Endodermal cell (in vitro differentiated cells): ENCODE measurements around the gene ACOD1. TPM values are rescaled to one million over a fixed set of nuclear protein-coding genes. Genes with fewer than 3 reads are reported as not detected.

Experiments used
- DNase-seq: peaks from one replicate; pipeline ENCODE4 v3.0.0-alpha.2; 2017
- H3K27ac ChIP-seq: 2 replicates; pipeline ENCODE4 v1.5.1; 2013; ENCODE audit warnings: mild to moderate bottlenecking, low read depth, low read length, moderate library complexity
- H3K27me3 ChIP-seq: 2 replicates; pipeline ENCODE4 v1.6.1; 2013; ENCODE audit warnings: mild to moderate bottlenecking, low read length, moderate library complexity; ENCODE audit not compliant: insufficient read depth, control insufficient read depth, poor library complexity, severe bottlenecking
- H3K36me3 ChIP-seq: 2 replicates; pipeline ENCODE4 v1.7.0; 2013; ENCODE audit warnings: mild to moderate bottlenecking, low read length, moderate library complexity; ENCODE audit not compliant: control insufficient read depth, insufficient read depth
- H3K4me1 ChIP-seq: one replicate; pipeline ENCODE4 v1.7.0; 2013; ENCODE audit warnings: low read length; ENCODE audit not compliant: control insufficient read depth, insufficient read depth
- H3K4me3 ChIP-seq: 2 replicates; pipeline ENCODE4 v1.5.1; 2013; ENCODE audit warnings: mild to moderate bottlenecking, low read length, moderate library complexity
- H3K9ac ChIP-seq: 2 replicates; pipeline ENCODE4 v1.6.1; 2013; ENCODE audit warnings: mild to moderate bottlenecking, low read length, moderate library complexity; ENCODE audit not compliant: poor library complexity, severe bottlenecking; ENCODE audit errors: extremely low read depth
- H3K9me3 ChIP-seq: 2 replicates; pipeline ENCODE4 v1.6.1; 2013; ENCODE audit warnings: mild to moderate bottlenecking, low read length, moderate library complexity; ENCODE audit not compliant: control insufficient read depth
- H3K27ac Mint-ChIP-seq: 2 replicates; pipeline ENCODE4 v1.8.0; 2020; ENCODE audit warnings: mixed read lengths
- H3K27me3 Mint-ChIP-seq: 2 replicates; pipeline ENCODE4 v1.8.0; 2021; ENCODE audit warnings: mild to moderate bottlenecking, mixed read lengths; ENCODE audit not compliant: insufficient read depth
- H3K36me3 Mint-ChIP-seq: 2 replicates; pipeline ENCODE4 v1.8.0; 2020; ENCODE audit warnings: low read depth, mixed read lengths
- H3K4me1 Mint-ChIP-seq: 2 replicates; pipeline ENCODE4 v1.8.0; 2020; ENCODE audit warnings: mixed read lengths
- H3K4me3 Mint-ChIP-seq: 2 replicates; pipeline ENCODE4 v1.8.0; 2020; ENCODE audit warnings: mild to moderate bottlenecking, moderate library complexity, mixed read lengths
- H3K9me3 Mint-ChIP-seq: 2 replicates; pipeline ENCODE4 v1.8.0; 2020; ENCODE audit warnings: mild to moderate bottlenecking, mixed read lengths
- CTCF ChIP-seq: fragments of 200-600 bp; sonication (generic); conservative IDR thresholded peaks from 2 replicates; pipeline ENCODE4 v1.5.0; 2021; ENCODE audit warnings: antibody characterized with exemption, mild to moderate bottlenecking
- WGBS, 2 experiments: methylation state at CpG; one replicate each; pipeline versions ENCODE4 v1.1.5 to v1.1.7; 2013; ENCODE audit warnings: missing lambda C conversion rate in 2 of 2, mixed read lengths in 1 of 2; ENCODE audit not compliant: insufficient coverage in 1 of 2, insufficient read length in 1 of 2; 5-methylcytosine and 5-hydroxymethylcytosine counted together
- total RNA-seq, 2 donors: library from RNA; stranded (reverse); fragmentation: NEBNext Ultra II Directional in 1 of 2; extraction: Animal tissue kit (Norgen Biotek cat#: 25700) in 1 of 2; gene quantifications; 2 replicates in 1 of 2; 3 replicates in 1 of 2; pipeline ENCODE4 v1.2.1, GENCODE V29; 2021

ACOD1 gene
- total RNA-seq, 2 donors from 2014 or later = not detected

- Mint-ChIP-seq H3K27ac (no peak overlapping the region), H3K4me3 (no peak overlapping the region), H3K4me1 (no peaks in the 10 kb centered on the region), H3K9me3 (no peaks in the 10 kb centered on the region), H3K27me3 (peaks cover 57% of the 10 kb centered on the region), H3K36me3 (no peaks in the 10 kb centered on the region)
- TF ChIP-seq CTCF = no peak
- H3K9ac ChIP-seq = no peak overlapping the region
- H3K27me3 ChIP-seq = peaks cover 52% of the 10 kb centered on the region
- DNase-seq = no peak
- no peaks in the 10 kb centered on the region for H3K4me1 ChIP-seq
- WGBS, 2 experiments = 90 to 93% methylated on average over 4 to 5 of the region's 5 CpGs
- H3K36me3 ChIP-seq = no peaks in the 10 kb centered on the region
- H3K9me3 ChIP-seq = no peaks in the 10 kb centered on the region
- H3K27ac ChIP-seq = no peak overlapping the region
- no peak overlapping the region for H3K4me3 ChIP-seq
These were observed 35.4 kb downstream of the ACOD1 start for GRCh38 chr13:76983676-76984075.

- DNase-seq = no peak
- Histone ChIP-seq H3K9me3 (no peaks in the 10 kb centered on the region), H3K4me3 (peak overlapping the region; percentile 95), H3K27ac (no peak overlapping the region), H3K36me3 (peaks cover 9% of the 10 kb centered on the region), H3K4me1 (no peaks in the 10 kb centered on the region), H3K9ac (peak overlapping the region; percentile 33), H3K27me3 (peaks cover 11% of the 10 kb centered on the region)
- WGBS, 2 experiments = 51 to 56% methylated on average over 7 to 13 of the region's 15 CpGs
- peaks cover 5% of the 10 kb centered on the region for H3K36me3 Mint-ChIP-seq
- no peak for TF ChIP-seq CTCF
- peaks cover 17% of the 10 kb centered on the region for H3K4me1 Mint-ChIP-seq
- H3K4me3 Mint-ChIP-seq = peak overlapping the region; percentile 87
- peaks cover 12% of the 10 kb centered on the region for H3K27me3 Mint-ChIP-seq
- peak overlapping the region; percentile 79 for H3K27ac Mint-ChIP-seq
- no peaks in the 10 kb centered on the region for H3K9me3 Mint-ChIP-seq
These were observed 43.1 kb downstream of the ACOD1 start for GRCh38 chr13:76991432-76991795.

GRCh38 chr13:76991796-76992547 is 43.7 kb downstream of the ACOD1 start, which contains the start of gene CLN5:
Gene CLN5, plus strand, starts transcription at chr13:76992081. Its CDS starts 18 bp downstream, at chr13:76992099.
- peaks cover 9% of the 10 kb centered on the region for H3K27me3 Mint-ChIP-seq
- no peaks in the 10 kb centered on the region for H3K9me3 Mint-ChIP-seq
- H3K4me3 ChIP-seq = peak within 1 kb of the TSS; percentile 95
- WGBS, 2 experiments = 0% methylated on average over 9 to 73 of the region's 73 CpGs
- H3K27me3 ChIP-seq = peaks cover 6% of the 10 kb centered on the region
- no peaks in the 10 kb centered on the region for H3K4me1 ChIP-seq
- H3K36me3 Mint-ChIP-seq = peaks cover 10% of the 10 kb centered on the region
- no peak within 1 kb of the TSS for H3K27ac ChIP-seq
- peak within 1 kb of the TSS; percentile 87 for H3K4me3 Mint-ChIP-seq
- peak within 1 kb of the TSS; percentile 98 for H3K27ac Mint-ChIP-seq
- TF ChIP-seq CTCF = no peak
- no peaks in the 10 kb centered on the region for H3K9me3 ChIP-seq
- peak within 1 kb of the TSS; percentile 85 for H3K9ac ChIP-seq
- H3K4me1 Mint-ChIP-seq = peaks cover 17% of the 10 kb centered on the region
- peak; percentile 97 for DNase-seq
- H3K36me3 ChIP-seq = peaks cover 9% of the 10 kb centered on the region
